Lung (tissue), 12 donors: Measurements from ENCODE around the gene MEF2C. TPM values are rescaled to one million over a fixed set of nuclear protein-coding genes. Genes with fewer than 3 reads are reported as not detected.

ENCODE experiments used
- ATAC-seq: fragments of 200-7000 bp; cut with Tn5 transposase; one replicate; pipeline ENCODE4 v1.9.1; 2020; ENCODE audit warnings: moderate number of reproducible peaks; ENCODE audit not compliant: insufficient read depth, low FRiP score
- DNase-seq, 3 donors: peaks; one replicate each; pipeline ENCODE4 v3.0.0-alpha.2; 2013 to 2017
- H3K27ac ChIP-seq, 2 donors: one replicate each; pipeline ENCODE4 v1.5.1; 2013; ENCODE audit warnings: mild to moderate bottlenecking in 2 of 2, moderate library complexity in 2 of 2, control low read depth in 1 of 2, inconsistent platforms in 1 of 2, low read depth in 1 of 2, low read length in 1 of 2
- H3K27me3 ChIP-seq, 3 donors: one replicate each; pipeline ENCODE4 v1.5.1; 2013; ENCODE audit warnings: low read length in 2 of 3; ENCODE audit not compliant: control insufficient read depth in 3 of 3, insufficient read depth in 3 of 3
- H3K36me3 ChIP-seq, 4 donors: one replicate each; pipeline ENCODE4 v1.5.1; 2013; ENCODE audit warnings: low read length in 4 of 4, mild to moderate bottlenecking in 1 of 4, moderate library complexity in 1 of 4; ENCODE audit not compliant: control insufficient read depth in 4 of 4, insufficient read depth in 4 of 4
- H3K4me1 ChIP-seq, 5 donors: one replicate each; pipeline ENCODE4 v1.5.1; 2013; ENCODE audit warnings: low read length in 5 of 5, mild to moderate bottlenecking in 2 of 5, moderate library complexity in 1 of 5; ENCODE audit not compliant: control insufficient read depth in 5 of 5, insufficient read depth in 5 of 5
- H3K4me3 ChIP-seq: one replicate; pipeline ENCODE4 v1.5.1; 2013; ENCODE audit warnings: mild to moderate bottlenecking, control low read depth, moderate library complexity
- H3K9ac ChIP-seq, 2 donors: one replicate each; pipeline ENCODE4 v1.5.1; 2013; ENCODE audit warnings: low read length in 2 of 2, control low read depth in 1 of 2; ENCODE audit not compliant: insufficient read depth in 1 of 2
- H3K9me3 ChIP-seq, 4 donors: one replicate each; pipeline ENCODE4 v1.5.1; 2013; ENCODE audit warnings: low read length in 3 of 4, mild to moderate bottlenecking in 1 of 4, moderate library complexity in 1 of 4; ENCODE audit not compliant: control insufficient read depth in 4 of 4, insufficient read depth in 3 of 4
- WGBS, 2 donors: extraction: QIAGEN DNeasy Blood & Tissue Kit; methylation state at CpG; one replicate each; pipeline ENCODE4 v1.1.7; 2013; 5-methylcytosine and 5-hydroxymethylcytosine counted together
- polyA plus RNA-seq, 2 donors: library from polyadenylated mRNA; stranded (reverse); fragments of 200-250 nt; gene quantifications; one replicate each; pipeline ENCODE4 v1.2.1, GENCODE V29; 2013
- total RNA-seq, 2 donors: library from RNA; depleted of rRNA in 1 of 2; stranded (reverse); fragments of >200 nt in 1 of 2; gene quantifications; one replicate each; pipeline ENCODE4 v1.2.1, GENCODE V29; 2014 to 2021
- TF ChIP-seq, protein P1 (sequence below): IDR thresholded peaks from 2 replicates; pipeline ENCODE4 v1.5.1; 2012; ENCODE audit warnings: mild to moderate bottlenecking; ENCODE audit errors: control extremely low read depth, extremely low read depth
- donor health status: control.
- donor health status: control.
- donor health status: Bipolar disorder and iron deficiency.
- donor health status: healthy.
- donor health status: DM: yes; HTN: yes; CAD: no.

Gene MEF2C
- total and polyA plus RNA-seq, 4 donors, result 9.1 to 138 (median 28.8) TPM

DNA sequence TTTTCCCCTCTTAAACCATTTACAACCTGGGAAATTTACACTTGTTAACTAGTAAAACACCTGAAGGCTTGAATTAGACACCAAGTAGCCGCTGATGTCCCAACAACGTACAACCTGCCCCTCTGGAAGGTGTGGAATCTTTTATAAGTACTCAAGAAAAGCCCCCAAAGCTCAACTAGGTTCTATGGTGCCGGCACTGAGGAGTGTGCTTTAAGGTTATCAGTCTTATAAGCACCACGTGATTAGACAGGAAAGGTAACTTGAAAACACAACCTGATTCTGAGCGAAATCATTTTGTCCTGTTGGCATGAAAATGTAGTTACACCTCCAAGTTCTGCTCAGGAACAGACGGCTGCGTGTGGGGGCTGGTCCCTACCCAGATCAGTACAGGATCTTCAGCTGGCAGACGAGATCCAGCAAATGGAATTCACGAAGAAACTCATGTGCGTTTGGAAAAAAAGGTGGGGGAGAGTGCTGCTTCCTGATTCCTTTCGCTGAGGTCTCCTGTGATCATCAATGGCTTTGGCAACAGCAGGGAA, 195.5 kb downstream of the MEF2C start:
- WGBS, 2 donors, result 7% methylated on average over 11 of the region's 11 CpGs

DNA sequence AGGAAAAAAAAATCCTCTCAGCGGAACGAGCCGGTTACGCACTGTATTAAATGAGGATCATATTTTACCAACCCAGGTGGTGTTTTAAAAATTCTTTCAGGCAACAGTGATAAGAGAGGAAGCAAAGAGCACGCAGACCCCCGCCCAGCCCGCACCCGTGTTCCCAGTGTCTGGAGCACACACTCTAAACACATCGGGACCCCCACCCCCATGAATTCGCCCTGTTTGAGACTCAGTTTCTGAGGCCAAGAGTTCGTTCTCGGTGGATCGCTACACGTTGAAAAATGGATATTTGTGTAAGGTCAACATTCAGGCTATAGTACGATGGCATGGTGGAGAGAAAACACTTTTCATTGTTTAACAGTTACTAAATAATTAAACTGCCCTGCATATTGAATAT, 196.3 kb downstream of the MEF2C start:
- Histone ChIP-seq H3K9me3 (peaks cover 0 to 8% (median 0%) of the 10 kb centered on the region in 4 donors), H3K27me3 (peaks cover 0 to 99% (median 94%) of the 10 kb centered on the region in 3 donors), H3K4me3 (no peak overlapping the region), H3K4me1 (peaks cover 0 to 14% (median 0%) of the 10 kb centered on the region in 5 donors), H3K27ac (no peak overlapping the region), H3K9ac (no peak overlapping the region), H3K36me3 (no peaks in the 10 kb centered on the region)
- DNase-seq (no peak), ATAC-seq (no peak)
- TF ChIP-seq, protein P1, sequence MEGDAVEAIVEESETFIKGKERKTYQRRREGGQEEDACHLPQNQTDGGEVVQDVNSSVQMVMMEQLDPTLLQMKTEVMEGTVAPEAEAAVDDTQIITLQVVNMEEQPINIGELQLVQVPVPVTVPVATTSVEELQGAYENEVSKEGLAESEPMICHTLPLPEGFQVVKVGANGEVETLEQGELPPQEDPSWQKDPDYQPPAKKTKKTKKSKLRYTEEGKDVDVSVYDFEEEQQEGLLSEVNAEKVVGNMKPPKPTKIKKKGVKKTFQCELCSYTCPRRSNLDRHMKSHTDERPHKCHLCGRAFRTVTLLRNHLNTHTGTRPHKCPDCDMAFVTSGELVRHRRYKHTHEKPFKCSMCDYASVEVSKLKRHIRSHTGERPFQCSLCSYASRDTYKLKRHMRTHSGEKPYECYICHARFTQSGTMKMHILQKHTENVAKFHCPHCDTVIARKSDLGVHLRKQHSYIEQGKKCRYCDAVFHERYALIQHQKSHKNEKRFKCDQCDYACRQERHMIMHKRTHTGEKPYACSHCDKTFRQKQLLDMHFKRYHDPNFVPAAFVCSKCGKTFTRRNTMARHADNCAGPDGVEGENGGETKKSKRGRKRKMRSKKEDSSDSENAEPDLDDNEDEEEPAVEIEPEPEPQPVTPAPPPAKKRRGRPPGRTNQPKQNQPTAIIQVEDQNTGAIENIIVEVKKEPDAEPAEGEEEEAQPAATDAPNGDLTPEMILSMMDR, result no peak
- 12 to 13% methylated on average over 15 of the region's 15 CpGs for WGBS, 2 donors

More for the DNA sequence above, 195.5 kb downstream of the MEF2C start:
- TF ChIP-seq, protein P1, result no peak
- Histone ChIP-seq H3K9me3 (peaks cover 0 to 8% (median 0%) of the 10 kb centered on the region in 4 donors), H3K27ac (no peak overlapping the region), H3K27me3 (peaks cover 0 to 100% (median 99%) of the 10 kb centered on the region in 3 donors), H3K4me3 (no peak overlapping the region), H3K9ac (no peak overlapping the region), H3K4me1 (peaks cover 0 to 21% (median 0%) of the 10 kb centered on the region in 5 donors), H3K36me3 (no peaks in the 10 kb centered on the region)
- ATAC-seq (no peak), DNase-seq (no peak)

DNA sequence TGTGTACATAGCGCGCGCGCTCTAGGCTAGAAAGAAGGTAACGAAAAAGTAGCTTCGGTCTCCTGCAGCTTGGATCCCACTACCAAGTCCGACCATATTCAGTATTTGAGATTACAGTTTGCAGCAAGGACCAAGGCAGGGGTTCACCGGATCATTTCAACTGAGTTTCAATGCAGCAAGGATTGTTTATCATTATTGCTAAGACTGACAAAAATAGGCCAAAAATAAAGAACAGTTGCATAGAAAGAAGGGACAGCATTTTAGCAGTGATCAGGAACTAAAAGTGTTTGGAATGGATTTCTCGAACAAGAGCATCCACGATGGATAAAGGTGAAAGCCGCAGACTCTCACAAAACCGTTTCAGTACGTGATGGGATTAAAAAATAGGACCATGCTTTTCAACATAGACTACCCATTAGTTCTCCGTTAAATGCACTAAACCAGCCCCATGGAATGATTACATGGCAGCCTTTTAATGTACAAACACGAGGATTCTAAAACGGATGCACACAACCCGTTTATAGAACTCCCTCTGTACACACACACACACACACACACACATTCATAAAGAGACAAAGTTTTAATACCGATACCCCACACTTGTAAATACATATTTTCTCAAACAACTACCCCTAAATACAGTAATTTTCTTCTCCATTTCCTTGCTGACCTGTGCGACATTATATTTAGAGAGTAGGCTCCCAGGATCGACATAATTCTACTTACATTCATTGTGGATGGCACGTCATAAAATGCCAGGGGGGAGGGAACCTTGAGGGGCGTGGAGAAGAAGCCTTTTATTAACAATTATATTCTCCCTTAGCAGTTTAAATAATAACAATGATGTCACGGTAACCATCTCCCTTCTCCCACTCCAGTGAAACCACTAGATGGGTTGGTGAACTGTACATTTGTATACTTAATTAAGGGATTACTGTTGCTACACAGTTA, 197.1 kb downstream of the MEF2C start:
- peaks cover 0 to 99% (median 93%) of the 10 kb centered on the region in 3 donors for H3K27me3 ChIP-seq
- H3K4me3 ChIP-seq, result no peak overlapping the region
- DNase-seq (peak in 1 of 3 donors; percentile 28), ATAC-seq (no peak)
- 9 to 11% methylated on average over 23 of the region's 23 CpGs for WGBS, 2 donors
- H3K4me1 ChIP-seq, result peaks cover 0 to 10% (median 0%) of the 10 kb centered on the region in 5 donors
- H3K27ac ChIP-seq, result no peak overlapping the region
- H3K9ac ChIP-seq, result no peak overlapping the region
- H3K36me3 ChIP-seq, result no peaks in the 10 kb centered on the region
- TF ChIP-seq, protein P1, result no peak
- H3K9me3 ChIP-seq, result peaks cover 0 to 8% (median 0%) of the 10 kb centered on the region in 4 donors
